ENCODE data around the gene TMEM131.

DNA sequence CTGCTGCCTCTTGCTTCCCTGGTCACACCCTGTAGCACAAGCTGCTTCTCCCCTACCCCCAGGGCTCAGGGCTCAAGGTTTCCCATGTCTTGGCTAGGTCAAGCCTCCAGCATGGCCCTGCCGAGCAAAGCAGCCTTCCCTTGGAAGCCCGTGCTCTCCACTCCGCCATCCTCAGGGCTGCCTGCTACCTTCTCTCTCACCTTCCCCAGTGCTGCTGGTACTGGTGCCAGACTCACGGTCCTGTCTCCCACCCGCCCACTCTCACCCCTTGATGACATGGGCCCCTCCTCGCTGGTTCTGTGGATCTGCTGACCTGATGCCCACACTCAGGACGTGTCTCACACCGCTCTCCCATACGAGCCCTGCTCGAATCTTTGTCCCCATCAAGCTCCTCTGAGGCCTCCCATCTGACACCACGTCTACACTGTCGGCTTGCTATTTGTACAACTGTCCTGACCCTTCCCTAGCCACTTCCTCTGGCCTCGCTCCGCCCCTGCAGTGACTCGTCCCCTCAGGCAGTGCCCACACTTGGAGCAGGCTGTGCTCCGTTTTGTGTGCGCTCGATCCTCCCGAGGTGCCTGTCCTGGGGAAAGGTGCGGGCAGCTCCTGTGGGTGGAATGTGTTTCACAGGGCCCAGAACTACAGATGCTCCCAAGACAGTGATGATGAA is 232.4 kb downstream of the TMEM131 start:
- TF ChIP-seq CTCF (IDR thresholded peaks at IDR 0.05 in 2 of 3, conservative IDR thresholded peaks at IDR 0.05 in 1 of 3; ENCODE audit: control insufficient read depth in 2 of 3, extremely low read depth in 1 of 3, insufficient read depth in 1 of 3, low read depth in 3 of 3, low read length in 3 of 3) (no peak), SMC3 (IDR thresholded peaks at IDR 0.05; ENCODE audit: borderline replicate concordance, low read length) (no peak), POLR2A (IDR thresholded peaks at IDR 0.05; ENCODE audit: low read depth, low read length) (no peak)

Data from GM12878 (cell line).